Activated CD8-positive, alpha-beta T cell treated with anti-CD3 and anti-CD28 coated beads, Interleukin-2, amount 10 ng/mL, durations not matched to agents 7 days and 5 days (primary cell): ENCODE data around the gene UNC5C. TPM values are rescaled to one million over a fixed set of nuclear protein-coding genes. Genes with fewer than 3 reads are reported as not detected.
"Not testable (repeated sequence)": the region's sequence is repeated elsewhere in the genome, so short reads cannot be mapped to it uniquely, and the experiment has no call there.

Source experiments
- ATAC-seq: fragments of 150-1000 bp; cut with Tn5 transposase; one replicate; pipeline ENCODE4 v1.10.0; 2021; ENCODE audit warnings: moderate library complexity
- CTCF ChIA-PET: fragments of 350-600 bp; sonication (Branson Sonifier 250); formaldehyde crosslinking; loops from one replicate; lab custom pipeline; 2021; ENCODE audit warnings: antibody characterized with exemption; lab: Charles Lee
- POLR2A ChIA-PET: fragments of 350-600 bp; sonication (Branson Sonifier 250); formaldehyde crosslinking; loops from one replicate; lab custom pipeline; 2021; ENCODE audit warnings: antibody characterized with exemption; lab: Charles Lee
- DNase-seq: peaks from one replicate; pipeline ENCODE4 v3.0.0-alpha.2; 2020
- H3K27ac Mint-ChIP-seq: one replicate; pipeline ENCODE4 v1.8.0; 2021; ENCODE audit warnings: mild to moderate bottlenecking, mixed read lengths
- H3K27me3 Mint-ChIP-seq: one replicate; pipeline ENCODE4 v1.8.0; 2021; ENCODE audit warnings: low read depth, mixed read lengths
- H3K36me3 Mint-ChIP-seq: one replicate; pipeline ENCODE4 v1.8.0; 2021; ENCODE audit warnings: low read depth, mixed read lengths
- H3K4me1 Mint-ChIP-seq: one replicate; pipeline ENCODE4 v1.8.0; 2021; ENCODE audit warnings: low read depth, mixed read lengths
- H3K4me3 Mint-ChIP-seq: one replicate; pipeline ENCODE4 v1.8.0; 2021; ENCODE audit warnings: mild to moderate bottlenecking, mixed read lengths
- H3K9me3 Mint-ChIP-seq: one replicate; pipeline ENCODE4 v1.8.0; 2022; ENCODE audit warnings: mixed read lengths; ENCODE audit not compliant: insufficient read depth
- total RNA-seq, 2 experiments: library from RNA; stranded (reverse); gene quantifications; one replicate each; pipeline ENCODE4 v1.2.3, GENCODE V29; 2021

The UNC5C gene
- total RNA-seq, 2 experiments from 2014 or later, result not detected

GRCh38 chr4:95181996-95182306 lies 366.8 kb downstream of the UNC5C start:
- no peaks in the 10 kb centered on the region for H3K27me3 Mint-ChIP-seq
- DNase-seq (no peak), ATAC-seq (no peak)
- H3K27ac Mint-ChIP-seq, result no peak overlapping the region
- H3K36me3 Mint-ChIP-seq, result no peaks in the 10 kb centered on the region
- no peaks in the 10 kb centered on the region for H3K4me1 Mint-ChIP-seq
- H3K9me3 Mint-ChIP-seq, result no peaks in the 10 kb centered on the region
- ChIA-PET POLR2A (interaction anchor here (0.7 kb wide), 1 partner anchor 64 kb away, joined by 3 read pairs; no protein-coding TSS in a partner anchor), CTCF (no interaction called here)
- H3K4me3 Mint-ChIP-seq, result no peak overlapping the region

GRCh38 chr4:95181243-95181995 lies 367.4 kb downstream of the UNC5C start:
- H3K9me3 Mint-ChIP-seq, result no peaks in the 10 kb centered on the region
- DNase-seq (no peak), ATAC-seq (peak; percentile 63)
- ChIA-PET POLR2A (interaction anchor here (0.7 kb wide), 1 partner anchor 64 kb away, joined by 3 read pairs; no protein-coding TSS in a partner anchor), CTCF (no interaction called here)
- no peak overlapping the region for H3K27ac Mint-ChIP-seq
- no peaks in the 10 kb centered on the region for H3K4me1 Mint-ChIP-seq
- no peak overlapping the region for H3K4me3 Mint-ChIP-seq
- H3K36me3 Mint-ChIP-seq, result no peaks in the 10 kb centered on the region
- H3K27me3 Mint-ChIP-seq, result no peaks in the 10 kb centered on the region

GRCh38 chr4:95180531-95181242 lies 368.1 kb downstream of the UNC5C start:
- H3K27ac Mint-ChIP-seq, result no peak overlapping the region

GRCh38 chr4:95178938-95179337 lies 369.8 kb downstream of the UNC5C start:
- CTCF ChIA-PET, result no interaction called here
- Mint-ChIP-seq H3K36me3 (no peaks in the 10 kb centered on the region), H3K4me3 (no peak overlapping the region), H3K27me3 (no peaks in the 10 kb centered on the region), H3K27ac (no peak overlapping the region), H3K4me1 (no peaks in the 10 kb centered on the region), H3K9me3 (no peaks in the 10 kb centered on the region)
- POLR2A ChIA-PET, result no interaction called here
- DNase-seq, result no peak
- ATAC-seq, result no peak

More at GRCh38 chr4:95180531-95181242, 368.1 kb downstream of the UNC5C start:
- CTCF ChIA-PET, result no interaction called here
- no peaks in the 10 kb centered on the region for H3K4me1 Mint-ChIP-seq
- H3K4me3 Mint-ChIP-seq, result no peak overlapping the region
- H3K9me3 Mint-ChIP-seq, result no peaks in the 10 kb centered on the region
- DNase-seq (no peak), ATAC-seq (no peak)
- H3K36me3 Mint-ChIP-seq, result no peaks in the 10 kb centered on the region
- H3K27me3 Mint-ChIP-seq, result no peaks in the 10 kb centered on the region
- POLR2A ChIA-PET, result no interaction called here

- DNase-seq, H3K27ac Mint-ChIP-seq, H3K9me3 Mint-ChIP-seq, ATAC-seq, POLR2A ChIA-PET, H3K27me3 Mint-ChIP-seq, H3K4me1 Mint-ChIP-seq, H3K36me3 Mint-ChIP-seq, CTCF ChIA-PET, H3K4me3 Mint-ChIP-seq: not testable (repeated sequence)
Observed at GRCh38 chr4:95171377-95171776, 377.4 kb downstream of the UNC5C start.

GRCh38 chr4:95170176-95170575 lies 378.6 kb downstream of the UNC5C start:
- no peak overlapping the region for H3K27ac Mint-ChIP-seq
- ChIA-PET CTCF (interaction anchor here (1.8 to 6.0 kb wide), 3 partner anchors 14 to 1182 kb away, joined by 5 to 35 read pairs (median 6); no protein-coding TSS in a partner anchor), POLR2A (no interaction called here)
- DNase-seq (no peak), ATAC-seq (no peak)
- H3K9me3 Mint-ChIP-seq, result no peaks in the 10 kb centered on the region
- no peaks in the 10 kb centered on the region for H3K4me1 Mint-ChIP-seq
- no peak overlapping the region for H3K4me3 Mint-ChIP-seq
- no peaks in the 10 kb centered on the region for H3K27me3 Mint-ChIP-seq
- H3K36me3 Mint-ChIP-seq, result no peaks in the 10 kb centered on the region

GRCh38 chr4:95167805-95168204 lies 381.0 kb downstream of the UNC5C start:
- DNase-seq, result no peak
- no peak for ATAC-seq
- H3K4me3 Mint-ChIP-seq, result no peak overlapping the region
- no peak overlapping the region for H3K27ac Mint-ChIP-seq
- ChIA-PET CTCF (interaction anchor here (1.2 to 6.0 kb wide), 2 partner anchors 12 to 195 kb away, joined by 4 to 35 read pairs; no protein-coding TSS in a partner anchor), POLR2A (no interaction called here)
- H3K36me3 Mint-ChIP-seq, result no peaks in the 10 kb centered on the region
- peaks cover 2% of the 10 kb centered on the region for H3K27me3 Mint-ChIP-seq
- H3K9me3 Mint-ChIP-seq, result no peaks in the 10 kb centered on the region
- no peaks in the 10 kb centered on the region for H3K4me1 Mint-ChIP-seq

- peaks cover 3% of the 10 kb centered on the region for H3K27me3 Mint-ChIP-seq
- H3K27ac Mint-ChIP-seq, result no peak overlapping the region
- ATAC-seq (peak; percentile 80), DNase-seq (peak; percentile 67)
- no peaks in the 10 kb centered on the region for H3K4me1 Mint-ChIP-seq
- ChIA-PET POLR2A (interaction anchor here (0.9 kb wide), 1 partner anchor 27 kb away, joined by 3 read pairs; no protein-coding TSS in a partner anchor), CTCF (interaction anchor here (0.7 to 6.0 kb wide), 11 partner anchors 10 to 1186 kb away, joined by 3 to 35 read pairs (median 4); no protein-coding TSS in a partner anchor)
- H3K36me3 Mint-ChIP-seq, result no peaks in the 10 kb centered on the region
- no peaks in the 10 kb centered on the region for H3K9me3 Mint-ChIP-seq
- H3K4me3 Mint-ChIP-seq, result no peak overlapping the region
Observed at GRCh38 chr4:95165926-95166524, 382.7 kb downstream of the UNC5C start.

- no peak for ATAC-seq
Observed at GRCh38 chr4:95162867-95163266, 385.9 kb downstream of the UNC5C start.

GRCh38 chr4:95161781-95162469 lies 386.8 kb downstream of the UNC5C start:
- no peak for DNase-seq
- no peak for ATAC-seq
- ChIA-PET CTCF (no interaction called here), POLR2A (no interaction called here)
- H3K4me1 Mint-ChIP-seq, result peaks cover 8% of the 10 kb centered on the region
- H3K36me3 Mint-ChIP-seq, result no peaks in the 10 kb centered on the region
- peaks cover 8% of the 10 kb centered on the region for H3K27me3 Mint-ChIP-seq
- H3K27ac Mint-ChIP-seq, result no peak overlapping the region
- H3K9me3 Mint-ChIP-seq, result no peaks in the 10 kb centered on the region
- no peak overlapping the region for H3K4me3 Mint-ChIP-seq

More at GRCh38 chr4:95162867-95163266, 385.9 kb downstream of the UNC5C start:
- H3K4me1 Mint-ChIP-seq, result peaks cover 8% of the 10 kb centered on the region
- no peaks in the 10 kb centered on the region for H3K9me3 Mint-ChIP-seq
- no peak overlapping the region for H3K4me3 Mint-ChIP-seq
- CTCF ChIA-PET, result no interaction called here
- H3K27ac Mint-ChIP-seq, result no peak overlapping the region
- POLR2A ChIA-PET, result no interaction called here
- peaks cover 8% of the 10 kb centered on the region for H3K27me3 Mint-ChIP-seq
- H3K36me3 Mint-ChIP-seq, result no peaks in the 10 kb centered on the region
- DNase-seq, result no peak

GRCh38 chr4:95159384-95159783 lies 389.4 kb downstream of the UNC5C start:
- DNase-seq, result no peak
- POLR2A ChIA-PET, result no interaction called here
- CTCF ChIA-PET, result no interaction called here
- Mint-ChIP-seq H3K27ac (no peak overlapping the region), H3K4me1 (peaks cover 30% of the 10 kb centered on the region), H3K9me3 (no peaks in the 10 kb centered on the region), H3K36me3 (peaks cover 4% of the 10 kb centered on the region), H3K27me3 (peaks cover 8% of the 10 kb centered on the region), H3K4me3 (no peak overlapping the region)
- ATAC-seq, result no peak
